ENCODE measurements around the gene VENTX.

Gene VENTX

GRCh38 chr10:133237588-133238465 is at the start of gene VENTX:
TSS of gene VENTX (plus strand) at chr10:133237855. CDS start at chr10:133237915, 60 bp downstream.
- Histone ChIP-seq H4K20me1 (peaks cover 0 to 39% (median 10%) of the 10 kb centered on the region in 11 experiments; a peak in 11 of 22 replicates), H3K27ac (no peak within 1 kb of the TSS), H3K36me3 (no peaks in the 10 kb centered on the region), H3K4me3 (peak within 1 kb of the TSS in 7 of 10 experiments; percentile 3 to 57 (median 34); a peak in 11 of 20 replicates), H3K9me3 (replicated peaks in 1 of 11) (no peaks in the 10 kb centered on the region), H3K4me2 (peak within 1 kb of the TSS; percentile 23 to 88 (median 59)), H3K9ac (peak within 1 kb of the TSS in 2 of 11 experiments; percentile 29 to 47; a peak in 1 of 22 replicates), H3K27me3 (peaks cover 77 to 92% (median 87%) of the 10 kb centered on the region in 11 experiments), H3K4me1 (peaks cover 58 to 79% (median 67%) of the 10 kb centered on the region in 10 experiments)
- TF ChIP-seq Cebpa-rat (IDR thresholded peaks at IDR 0.05), result no peak

GRCh38 chr10:133187906-133188681 is 49.6 kb upstream of the VENTX start:
- Histone ChIP-seq H3K27me3 (peaks cover 0 to 49% (median 6%) of the 10 kb centered on the region in 11 experiments; a peak in 18 of 22 replicates), H3K27ac (no peak overlapping the region), H3K4me1 (peaks cover 22 to 62% (median 60%) of the 10 kb centered on the region in 10 experiments), H3K9ac (no peak overlapping the region), H3K4me2 (peak overlapping the region in 9 of 11 experiments; percentile 15 to 99 (median 65); a peak in 17 of 22 replicates), H3K36me3 (peaks cover 0 to 3% (median 0%) of the 10 kb centered on the region in 11 experiments; a peak in 1 of 22 replicates), H3K4me3 (no peak overlapping the region), H4K20me1 (peaks cover 0 to 42% (median 18%) of the 10 kb centered on the region in 11 experiments; a peak in 16 of 22 replicates), H3K9me3 (replicated peaks in 1 of 11) (peaks cover 7 to 19% (median 9%) of the 10 kb centered on the region in 11 experiments; a peak in 18 of 22 replicates)
- no peak for TF ChIP-seq Cebpa-rat (IDR thresholded peaks at IDR 0.05)

- peaks cover 0 to 37% (median 0%) of the 10 kb centered on the region in 11 experiments; a peak in 9 of 22 replicates for H3K27me3 ChIP-seq
- H3K9me3 ChIP-seq (replicated peaks in 1 of 11), result peaks cover 8 to 31% (median 13%) of the 10 kb centered on the region in 11 experiments; a peak in 19 of 22 replicates
- TF ChIP-seq Cebpa-rat (IDR thresholded peaks at IDR 0.05), result no peak
Measured at GRCh38 chr10:133189256-133189655, 48.4 kb upstream of the VENTX start.

GRCh38 chr10:133189726-133190125 is 47.9 kb upstream of the VENTX start:
- Histone ChIP-seq H3K36me3 (peaks cover 0 to 3% (median 0%) of the 10 kb centered on the region in 11 experiments; a peak in 1 of 22 replicates), H3K9me3 (replicated peaks in 1 of 11) (peaks cover 8 to 31% (median 14%) of the 10 kb centered on the region in 11 experiments; a peak in 19 of 22 replicates), H4K20me1 (peaks cover 0 to 26% (median 15%) of the 10 kb centered on the region in 11 experiments; a peak in 16 of 22 replicates), H3K27ac (no peak overlapping the region), H3K4me1 (peaks cover 18 to 45% (median 44%) of the 10 kb centered on the region in 10 experiments), H3K4me3 (no peak overlapping the region), H3K27me3 (peaks cover 0 to 32% (median 0%) of the 10 kb centered on the region in 11 experiments; a peak in 9 of 22 replicates), H3K4me2 (peak overlapping the region in 3 of 11 experiments; percentile 59 to 64 (median 61); a peak in 2 of 22 replicates), H3K9ac (no peak overlapping the region)
- no peak for TF ChIP-seq Cebpa-rat (IDR thresholded peaks at IDR 0.05)

More at GRCh38 chr10:133189256-133189655, 48.4 kb upstream of the VENTX start:
- H4K20me1 ChIP-seq, result peaks cover 0 to 31% (median 18%) of the 10 kb centered on the region in 11 experiments; a peak in 16 of 22 replicates
- H3K36me3 ChIP-seq, result peaks cover 0 to 3% (median 0%) of the 10 kb centered on the region in 11 experiments; a peak in 1 of 22 replicates
- H3K4me3 ChIP-seq, result no peak overlapping the region
- no peak overlapping the region for H3K27ac ChIP-seq
- 0 out of 22 replicates have a peak overlapping the region, but pooled peaks of 1 of the 11 experiments have one; percentile 5 for H3K9ac ChIP-seq
- peak overlapping the region in 10 of 11 experiments; percentile 29 to 77 (median 58); a peak in 17 of 22 replicates for H3K4me2 ChIP-seq
- H3K4me1 ChIP-seq, result peaks cover 18 to 50% (median 48%) of the 10 kb centered on the region in 10 experiments

GRCh38 chr10:133190225-133190624 is 47.4 kb upstream of the VENTX start:
- peaks cover 8 to 31% (median 14%) of the 10 kb centered on the region in 11 experiments; a peak in 19 of 22 replicates for H3K9me3 ChIP-seq (replicated peaks in 1 of 11)
- H3K36me3 ChIP-seq, result peaks cover 0 to 3% (median 0%) of the 10 kb centered on the region in 11 experiments; a peak in 1 of 22 replicates
- peaks cover 18 to 40% (median 39%) of the 10 kb centered on the region in 10 experiments for H3K4me1 ChIP-seq
- no peak overlapping the region for H3K9ac ChIP-seq
- H3K27ac ChIP-seq, result no peak overlapping the region
- TF ChIP-seq Cebpa-rat (IDR thresholded peaks at IDR 0.05), result no peak
- H3K4me2 ChIP-seq, result no peak overlapping the region
- no peak overlapping the region for H3K4me3 ChIP-seq
- H4K20me1 ChIP-seq, result peaks cover 0 to 22% (median 14%) of the 10 kb centered on the region in 11 experiments; a peak in 16 of 22 replicates
- peaks cover 0 to 27% (median 0%) of the 10 kb centered on the region in 11 experiments; a peak in 7 of 22 replicates for H3K27me3 ChIP-seq

GRCh38 chr10:133191651-133192050 is 46.0 kb upstream of the VENTX start:
- no peak overlapping the region for H3K4me3 ChIP-seq

GRCh38 chr10:133194151-133194550 is 43.5 kb upstream of the VENTX start:
- H3K9ac ChIP-seq, result no peak overlapping the region
- no peak overlapping the region for H3K27ac ChIP-seq
- TF ChIP-seq Cebpa-rat (IDR thresholded peaks at IDR 0.05), result no peak
- peaks cover 8 to 31% (median 14%) of the 10 kb centered on the region in 11 experiments; a peak in 19 of 22 replicates for H3K9me3 ChIP-seq (replicated peaks in 1 of 11)
- no peak overlapping the region for H3K4me2 ChIP-seq
- peaks cover 0 to 4% (median 0%) of the 10 kb centered on the region in 11 experiments; a peak in 5 of 22 replicates for H4K20me1 ChIP-seq
- no peak overlapping the region for H3K4me3 ChIP-seq
- peaks cover 0 to 3% (median 0%) of the 10 kb centered on the region in 11 experiments; a peak in 1 of 22 replicates for H3K36me3 ChIP-seq
- no peaks in the 10 kb centered on the region for H3K27me3 ChIP-seq
- peaks cover 0 to 20% (median 17%) of the 10 kb centered on the region in 10 experiments; a peak in 17 of 20 replicates for H3K4me1 ChIP-seq

More at GRCh38 chr10:133191651-133192050, 46.0 kb upstream of the VENTX start:
- Histone ChIP-seq H3K36me3 (peaks cover 0 to 3% (median 0%) of the 10 kb centered on the region in 11 experiments; a peak in 1 of 22 replicates), H3K27me3 (peaks cover 0 to 14% (median 0%) of the 10 kb centered on the region in 11 experiments; a peak in 7 of 22 replicates), H3K4me2 (no peak overlapping the region), H3K4me1 (peaks cover 9 to 32% (median 30%) of the 10 kb centered on the region in 10 experiments), H3K9ac (no peak overlapping the region), H4K20me1 (peaks cover 0 to 14% (median 7%) of the 10 kb centered on the region in 11 experiments; a peak in 12 of 22 replicates), H3K9me3 (replicated peaks in 1 of 11) (peaks cover 8 to 31% (median 14%) of the 10 kb centered on the region in 11 experiments; a peak in 19 of 22 replicates), H3K27ac (no peak overlapping the region)
- TF ChIP-seq Cebpa-rat (IDR thresholded peaks at IDR 0.05), result no peak
